NCI-H1694 treated with DMSO at 0.1 percent for 48 hours (cell line): ENCODE measurements around the gene GALNTL6.

Source experiments
- DNase-seq: peaks from one replicate; lab custom pipeline; 2025; lab: John Stamatoyannopoulos, UW

The GALNTL6 gene

DNA sequence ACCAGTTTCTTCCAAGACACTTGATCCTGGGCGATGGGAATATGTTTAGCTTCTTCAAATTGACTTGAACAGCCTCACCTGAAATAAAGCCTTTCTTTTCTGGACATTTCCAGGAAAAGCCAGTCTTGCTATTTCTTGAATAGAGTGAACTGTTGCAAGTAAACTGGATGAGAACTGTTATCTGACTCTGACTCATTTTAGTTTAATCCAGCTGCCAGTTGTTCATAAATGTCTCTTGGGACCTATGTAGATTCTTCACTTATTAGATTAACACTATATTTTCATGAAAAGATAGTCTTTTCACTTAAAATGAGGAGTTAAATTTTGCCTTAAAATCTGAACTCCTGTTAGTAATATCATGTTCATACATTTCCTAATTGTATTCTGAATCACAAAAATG is 740.0 kb downstream of the GALNTL6 start:
- DNase-seq, result no peak

DNA sequence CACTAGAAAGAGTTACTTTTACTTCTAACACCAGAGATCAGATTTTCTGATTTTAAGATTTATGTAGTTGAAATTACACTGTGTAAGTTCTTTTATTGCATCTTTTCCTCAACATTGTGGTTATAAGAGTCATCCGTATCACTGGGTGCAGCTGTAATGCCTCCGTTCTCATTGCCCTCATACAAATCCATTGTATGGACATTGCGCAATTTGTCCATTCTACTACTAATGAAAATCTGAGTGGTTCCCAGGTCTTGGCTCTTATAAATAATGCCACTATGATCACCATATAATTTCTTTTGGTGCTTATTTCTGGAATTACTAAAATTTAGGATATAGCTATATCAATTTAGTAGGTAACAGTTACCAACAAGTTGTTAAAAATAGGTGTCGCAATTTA is 741.4 kb downstream of the GALNTL6 start:
- no peak for DNase-seq

DNA sequence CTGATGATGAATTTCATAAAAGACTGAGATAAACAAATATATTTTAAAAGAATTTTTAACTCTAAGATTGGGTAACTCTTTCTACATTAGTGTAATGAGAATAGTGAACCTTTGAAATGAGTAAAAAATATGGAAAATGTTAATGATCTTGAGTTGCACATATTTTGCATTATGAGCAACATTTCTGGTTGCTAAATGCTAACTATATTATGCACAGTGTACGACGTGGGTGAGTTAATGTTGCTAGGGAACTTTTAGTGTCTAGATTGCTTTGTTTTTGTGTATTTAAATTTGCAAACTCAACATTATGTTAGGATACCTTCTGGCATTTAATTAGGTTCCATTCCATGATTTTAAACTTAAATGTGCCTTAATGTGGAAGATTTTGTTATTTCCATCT is 742.5 kb downstream of the GALNTL6 start:
- DNase-seq, result no peak

DNA sequence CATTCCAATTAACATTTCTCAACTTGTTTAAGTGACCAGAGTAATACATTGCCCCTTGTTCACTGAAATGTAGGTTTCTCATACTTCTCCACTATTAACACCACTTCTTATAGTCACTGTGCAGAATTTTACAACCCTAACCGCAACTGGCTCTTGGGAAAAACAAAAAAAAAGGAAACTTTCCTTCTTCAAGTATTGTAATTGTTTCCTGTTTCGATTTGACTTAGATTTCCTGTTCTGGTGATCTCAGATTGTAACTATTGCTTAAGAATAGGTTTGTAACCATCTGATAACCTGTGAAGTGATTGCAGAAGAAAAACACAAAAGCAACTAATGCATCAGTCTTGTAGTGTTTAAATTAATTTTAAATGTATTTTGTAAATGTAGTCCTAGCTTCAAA is 760.7 kb downstream of the GALNTL6 start:
- DNase-seq, result no peak

DNA sequence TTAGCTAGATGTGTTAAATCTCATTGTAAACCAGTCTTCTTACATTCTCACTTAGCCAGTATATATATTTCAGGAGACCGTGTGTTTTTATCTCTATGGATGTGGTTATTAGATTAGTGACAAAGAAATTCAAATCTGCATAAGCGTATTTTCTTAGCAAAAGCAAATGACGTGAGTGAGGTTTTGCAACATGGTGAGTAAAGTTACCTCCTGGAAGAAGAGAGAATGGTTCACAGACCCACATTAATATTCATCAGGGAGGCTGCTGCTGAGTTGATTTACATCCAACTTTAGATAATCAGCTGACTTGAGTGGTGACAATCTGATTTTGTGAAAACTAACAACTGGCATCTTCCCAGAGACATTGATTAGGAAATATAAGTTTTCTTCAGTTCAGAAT is 765.5 kb downstream of the GALNTL6 start:
- no peak for DNase-seq

DNA sequence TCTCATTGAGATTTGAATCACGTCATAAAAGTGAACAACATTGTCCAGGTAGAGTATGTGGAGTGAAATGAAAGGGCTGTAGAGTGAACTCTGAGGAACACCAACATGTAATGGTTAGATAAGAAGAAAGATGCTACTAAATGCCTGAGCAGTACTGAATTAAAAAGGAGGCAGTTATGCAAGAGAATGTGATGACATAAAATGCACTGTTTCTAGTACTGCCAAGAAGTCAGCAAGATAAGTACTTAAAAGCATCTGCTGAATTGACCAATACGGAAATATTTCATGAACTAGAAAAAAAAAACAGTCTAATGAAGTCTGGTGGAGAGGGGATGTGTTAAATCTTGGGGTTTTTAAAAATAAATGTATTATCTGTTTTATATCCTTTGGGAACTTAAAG is 771.6 kb downstream of the GALNTL6 start:
- DNase-seq, result no peak

DNA sequence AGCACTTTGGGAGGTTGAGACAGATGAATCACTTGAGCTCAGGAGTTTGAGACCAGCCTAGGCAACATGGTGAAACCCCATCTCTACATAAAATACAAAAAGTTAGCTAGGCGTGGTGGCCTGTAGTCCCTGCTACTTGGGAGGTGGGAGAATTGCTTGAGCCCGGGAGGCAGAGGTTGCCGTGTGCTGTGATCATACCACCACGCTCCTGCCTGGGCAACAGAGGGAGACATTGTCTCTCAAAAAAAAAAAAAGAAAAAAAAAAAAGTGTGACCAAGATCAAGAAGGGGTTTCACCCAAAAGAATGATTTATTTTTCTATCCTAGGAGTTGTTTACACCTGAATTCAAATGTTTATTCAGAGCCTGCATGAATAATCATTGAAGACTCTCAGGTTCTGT is 783.0 kb downstream of the GALNTL6 start:
- DNase-seq, result no peak

DNA sequence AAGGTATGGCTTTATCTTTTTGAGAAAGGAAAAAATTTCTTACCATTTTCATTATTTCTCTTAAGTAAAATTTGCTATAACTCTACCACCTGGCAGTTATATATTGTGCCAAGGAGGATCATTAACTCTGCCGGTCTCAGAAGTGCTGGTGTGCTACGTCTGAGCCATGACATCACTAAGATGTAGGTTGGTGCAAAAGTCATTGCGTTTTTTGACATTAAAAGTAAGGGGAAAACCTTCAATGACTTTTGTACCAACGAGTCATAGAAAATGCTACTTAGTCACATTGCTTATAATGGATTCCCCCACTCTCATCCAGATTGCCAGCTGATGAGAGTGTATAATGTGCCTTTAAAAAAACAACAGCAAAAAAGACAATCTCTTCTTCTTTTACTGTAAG is 786.4 kb downstream of the GALNTL6 start:
- no peak for DNase-seq

DNA sequence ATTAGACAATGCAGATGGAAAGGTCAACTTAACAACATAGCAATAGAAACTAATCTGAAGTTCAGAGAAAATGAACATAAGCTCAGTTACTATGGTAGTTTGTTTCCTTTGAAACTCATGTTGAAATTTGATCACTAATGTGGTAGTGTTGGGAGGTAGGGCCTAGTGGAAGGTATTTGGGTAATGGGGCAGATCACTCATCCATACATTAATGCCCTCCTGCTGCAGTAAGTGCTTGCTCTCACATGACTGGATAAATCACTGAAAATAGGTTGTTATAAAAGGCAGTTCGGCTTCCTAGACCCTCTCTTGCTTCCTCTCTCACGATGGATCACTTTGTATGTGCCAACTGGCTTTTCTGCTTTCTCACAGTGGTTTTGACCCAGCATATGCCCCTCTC is 788.0 kb downstream of the GALNTL6 start:
- DNase-seq, result peak; percentile 74

DNA sequence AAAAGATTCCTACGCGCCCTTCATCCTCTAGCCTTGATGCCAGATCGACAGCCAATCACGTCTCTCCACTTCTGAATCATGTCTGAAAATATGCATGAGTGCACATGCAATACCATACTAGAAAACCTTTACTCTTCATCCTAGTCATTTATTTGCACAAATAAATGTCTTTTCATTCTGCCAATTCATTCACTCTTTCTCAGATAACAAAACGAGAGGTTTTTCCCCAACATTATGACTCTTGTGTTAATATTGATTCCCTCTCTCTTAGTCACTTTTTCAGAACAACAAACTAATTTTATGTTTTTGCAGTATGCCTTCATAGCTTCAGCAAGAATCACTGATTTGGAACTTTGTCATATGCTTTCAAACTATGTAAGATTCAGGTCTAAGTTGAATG is 806.0 kb downstream of the GALNTL6 start:
- DNase-seq, result no peak

DNA sequence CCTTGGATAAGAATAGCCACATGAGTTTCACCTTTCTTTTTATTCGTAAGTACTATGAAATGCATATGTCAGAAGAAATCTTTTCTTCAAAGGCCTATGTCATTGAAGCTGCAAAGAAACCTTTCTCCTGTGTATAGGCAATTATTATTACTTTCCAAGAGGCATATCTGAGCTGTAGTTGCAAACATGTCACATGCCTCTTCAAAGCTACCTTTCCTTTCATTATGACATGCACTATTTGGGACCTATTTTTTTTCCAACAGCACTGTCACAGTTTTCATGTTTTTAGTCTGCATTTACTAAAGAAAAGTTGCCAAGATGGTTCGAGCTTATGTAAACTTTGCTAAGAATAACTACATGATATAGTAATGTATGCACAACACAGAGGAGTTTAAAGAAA is 806.6 kb downstream of the GALNTL6 start:
- no peak for DNase-seq

DNA sequence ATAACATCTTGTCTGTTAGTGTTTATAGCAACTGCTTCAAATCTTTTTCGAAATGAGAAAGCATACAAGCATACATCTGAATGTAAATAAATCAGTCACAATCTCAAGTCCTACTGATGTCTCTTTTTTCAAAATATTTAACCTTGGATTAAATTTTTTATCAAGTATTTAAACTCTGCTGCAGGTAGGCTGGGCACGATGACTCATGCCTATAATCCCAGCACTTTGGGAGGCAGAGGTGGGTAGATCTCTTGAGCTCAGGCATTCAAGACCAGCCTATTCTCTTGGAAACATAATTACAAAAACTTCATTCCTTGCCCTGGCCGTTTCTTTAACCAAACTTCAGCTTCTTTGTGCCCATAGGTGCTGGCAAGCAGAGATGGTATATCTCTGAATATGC is 815.1 kb downstream of the GALNTL6 start:
- no peak for DNase-seq

DNA sequence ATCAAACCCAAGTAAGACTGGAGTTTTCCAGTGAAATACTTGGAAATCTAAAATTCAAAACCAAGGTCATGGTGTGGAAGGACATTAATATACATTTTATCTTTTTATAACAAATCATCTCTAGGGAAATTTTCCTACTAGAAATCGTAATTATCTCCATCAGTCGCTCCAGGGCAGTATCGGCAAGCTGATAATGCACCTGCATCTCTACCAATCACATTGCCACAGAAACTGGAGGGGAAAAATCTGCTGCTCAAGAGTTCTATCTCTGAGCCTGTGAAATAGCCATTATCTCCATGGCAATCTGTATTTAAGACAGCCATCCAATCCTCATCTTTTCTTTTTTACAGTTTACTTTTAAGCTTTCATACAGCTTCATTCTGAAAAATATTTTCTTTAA is 817.1 kb downstream of the GALNTL6 start:
- no peak for DNase-seq

DNA sequence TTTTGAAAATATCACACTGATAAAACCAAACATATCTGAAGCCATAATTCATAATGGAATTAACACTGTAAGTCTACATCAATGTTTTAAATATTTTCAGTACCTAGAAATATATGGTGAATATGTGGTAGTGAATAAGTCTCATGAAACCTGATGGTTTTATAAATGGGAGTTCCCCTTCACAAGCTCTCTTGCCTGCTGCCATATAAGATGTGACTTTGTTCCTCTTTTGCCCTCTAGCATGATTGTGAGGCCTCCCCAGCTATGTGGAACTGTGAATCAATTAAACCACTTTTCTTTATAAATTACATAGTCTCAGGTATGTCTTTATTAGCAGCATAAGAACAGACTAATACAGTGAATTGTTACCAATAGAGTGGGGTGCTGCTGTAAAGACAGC is 818.6 kb downstream of the GALNTL6 start:
- no peak for DNase-seq

DNA sequence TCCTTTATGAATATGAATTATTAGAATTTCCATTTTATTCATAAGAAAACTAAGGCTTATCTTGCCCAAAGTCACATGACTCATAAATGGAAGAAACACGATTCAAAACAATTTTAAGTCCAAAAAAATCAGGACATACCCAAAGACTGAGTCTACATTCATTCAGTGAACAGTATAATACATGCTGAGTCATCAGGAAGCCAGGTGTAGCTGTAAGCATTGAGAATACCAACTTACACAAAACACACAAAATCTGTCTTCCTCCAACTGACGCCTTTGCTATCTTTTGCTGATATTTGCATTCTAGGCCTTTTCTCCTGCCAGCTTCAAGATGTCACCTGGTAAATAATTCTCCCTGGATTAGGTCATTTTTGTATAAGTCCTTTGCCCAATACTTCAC is 835.3 kb downstream of the GALNTL6 start:
- no peak for DNase-seq

DNA sequence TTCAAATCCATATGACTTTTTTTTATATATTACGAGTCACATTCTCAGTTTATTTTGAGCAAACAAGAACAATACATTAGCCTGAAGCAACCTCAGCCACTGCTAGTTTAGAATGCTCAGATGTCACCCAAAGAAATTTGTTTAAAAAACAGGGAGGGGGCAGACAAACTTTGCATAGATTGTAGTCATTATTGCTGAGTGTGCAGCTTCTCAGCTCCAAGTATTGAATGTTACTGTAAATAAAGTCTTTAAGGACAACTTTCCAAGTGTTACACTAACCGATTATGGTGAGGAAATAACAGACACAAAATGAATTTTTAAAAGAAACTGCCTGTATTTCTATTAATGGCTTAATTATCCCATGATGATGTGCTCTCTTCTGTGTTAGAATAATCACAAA is 835.9 kb downstream of the GALNTL6 start:
- no peak for DNase-seq

DNA sequence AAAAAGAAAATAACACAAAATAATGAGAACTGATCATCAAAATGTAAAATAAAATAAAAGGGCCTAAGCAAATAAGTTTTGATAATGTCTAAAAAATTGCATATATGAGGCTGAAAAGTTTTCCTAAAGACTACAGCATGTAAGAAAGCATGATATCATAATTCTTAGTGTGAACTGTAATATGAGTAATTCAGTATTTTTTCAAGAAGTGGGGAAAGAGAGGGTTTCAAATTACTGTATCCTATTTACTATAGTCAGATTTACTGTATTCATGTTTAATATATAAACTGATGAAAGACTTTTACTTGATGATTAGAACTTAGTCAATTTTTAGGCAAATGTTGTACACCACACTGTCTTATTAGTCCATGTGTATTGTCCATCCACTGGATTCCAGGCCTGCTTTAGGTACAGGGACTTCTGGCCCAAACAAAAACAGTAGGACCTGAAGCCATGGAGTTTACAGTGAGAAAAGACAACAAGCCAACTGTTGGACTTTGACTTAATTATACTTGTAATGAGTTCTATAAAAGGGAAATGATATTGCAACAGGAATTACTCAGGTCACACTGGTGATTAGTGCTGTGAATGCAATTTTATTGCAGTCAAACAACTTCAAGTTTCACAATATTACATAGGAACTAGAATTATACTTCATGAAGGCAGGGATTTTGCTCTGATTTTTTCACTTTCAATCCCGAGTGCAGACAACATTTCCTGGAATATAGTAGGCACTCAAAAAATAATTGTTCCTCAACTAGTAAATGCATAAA is 837.7 kb downstream of the GALNTL6 start:
- DNase-seq, result no peak

DNA sequence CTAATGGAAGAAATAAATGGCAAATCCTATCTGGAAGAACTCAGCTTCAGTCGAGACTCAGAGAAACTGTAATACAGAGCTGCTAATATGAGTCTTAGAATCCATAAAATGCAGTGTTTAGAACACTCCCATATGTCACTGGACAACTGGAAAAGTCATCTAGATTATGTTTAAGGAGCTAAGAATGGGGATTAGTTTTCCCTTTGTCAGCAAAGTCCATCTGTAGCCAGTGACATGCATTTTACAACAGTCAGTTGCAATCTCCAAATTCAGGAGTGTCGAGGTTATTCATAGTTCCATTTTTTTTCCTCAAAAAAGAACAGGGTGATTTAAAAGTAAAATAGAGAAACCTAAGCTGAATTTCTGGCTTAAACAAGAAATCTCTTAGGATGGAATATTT is 838.8 kb downstream of the GALNTL6 start:
- DNase-seq, result no peak

DNA sequence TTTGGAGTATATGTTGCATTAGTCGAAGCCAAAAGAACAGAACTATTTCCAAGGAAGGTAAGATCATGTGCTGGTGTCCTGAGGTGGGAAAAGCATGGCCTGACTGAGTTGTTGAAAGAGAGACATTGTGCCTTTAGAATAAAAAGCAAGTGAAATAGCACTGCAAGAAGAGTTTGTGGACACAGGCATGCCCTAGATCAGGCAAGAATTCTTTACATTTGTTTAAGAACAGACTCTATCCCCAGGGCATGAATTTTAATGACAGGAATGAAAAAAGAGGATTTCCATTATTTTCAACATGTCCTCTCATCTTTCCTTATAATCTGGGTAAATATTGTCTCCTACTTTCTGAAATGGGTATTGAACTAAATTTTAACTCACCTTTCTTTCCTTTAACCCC is 839.2 kb downstream of the GALNTL6 start:
- no peak for DNase-seq

DNA sequence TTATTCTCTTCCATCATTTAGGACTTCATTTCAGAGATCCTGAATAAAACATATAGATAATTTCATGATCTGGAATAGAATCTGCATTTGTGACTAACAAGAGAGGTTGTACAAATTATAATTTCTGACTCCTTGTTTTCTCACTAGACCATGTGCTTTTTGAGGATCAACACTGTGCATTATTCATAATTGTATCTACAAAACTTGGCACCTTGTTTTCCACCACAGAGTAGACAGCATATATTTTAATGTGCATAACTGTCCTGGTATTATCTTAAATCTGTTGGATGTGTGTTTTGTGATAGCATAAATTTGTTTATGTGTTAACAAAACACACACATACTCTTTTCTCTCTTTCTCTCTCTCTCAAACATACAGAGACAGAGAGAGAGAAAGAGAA is 840.5 kb downstream of the GALNTL6 start:
- no peak for DNase-seq

DNA sequence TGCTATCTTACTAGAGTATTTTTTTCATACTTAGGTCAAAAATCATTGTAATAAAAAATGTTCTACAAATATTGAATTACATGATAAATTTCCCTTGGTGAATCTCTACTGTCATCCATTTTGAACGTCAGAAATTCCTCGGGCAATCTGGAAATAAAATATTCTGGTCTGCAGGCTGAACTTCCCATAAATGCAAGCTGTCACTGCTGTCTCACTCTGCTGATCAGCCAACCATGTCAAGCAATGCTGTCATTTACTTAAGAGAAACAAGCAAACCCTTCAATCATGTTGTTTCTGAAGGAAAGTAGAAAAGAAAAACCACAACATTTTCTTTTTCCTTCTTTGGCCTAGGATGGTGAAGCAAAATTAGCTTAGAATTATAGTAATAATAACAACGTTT is 841.3 kb downstream of the GALNTL6 start:
- DNase-seq, result peak; percentile 63

DNA sequence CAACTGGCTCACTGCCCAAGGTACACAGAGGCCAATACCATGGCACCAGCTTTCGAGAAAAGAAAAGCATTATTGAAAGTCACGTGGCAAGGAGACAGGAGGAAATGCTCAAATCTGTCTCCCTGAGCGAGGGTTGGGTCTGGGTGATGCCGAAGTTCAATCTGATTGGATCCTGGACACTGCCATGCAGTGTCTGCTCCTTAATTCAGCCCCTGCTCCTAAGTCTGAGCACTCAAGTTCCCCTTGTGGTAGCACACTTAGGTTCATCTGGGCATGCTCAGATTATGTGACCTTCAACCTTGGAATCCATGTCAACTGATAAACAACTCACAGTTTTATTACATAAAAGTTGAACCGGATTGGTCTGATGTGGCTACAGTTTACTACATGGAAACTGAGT is 842.9 kb downstream of the GALNTL6 start:
- DNase-seq, result no peak

DNA sequence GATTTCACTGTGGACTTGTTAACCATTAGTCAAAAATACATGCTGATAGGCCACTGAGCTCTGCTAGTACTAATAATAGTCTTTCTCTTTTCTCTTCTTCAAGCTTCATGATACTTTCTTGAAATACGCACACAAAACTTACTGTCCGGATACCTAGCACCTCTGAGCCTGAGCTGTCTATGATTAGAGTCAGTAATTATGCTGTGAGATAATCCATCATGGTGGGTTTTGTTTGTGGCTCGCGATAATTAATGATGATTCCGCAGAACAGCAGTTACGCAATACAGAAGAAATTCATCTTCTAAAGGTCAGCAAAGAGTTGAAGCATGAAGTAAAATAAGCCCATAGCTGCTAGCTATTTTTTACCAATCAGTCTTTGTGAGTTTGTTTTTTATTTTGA is 843.9 kb downstream of the GALNTL6 start:
- no peak for DNase-seq

DNA sequence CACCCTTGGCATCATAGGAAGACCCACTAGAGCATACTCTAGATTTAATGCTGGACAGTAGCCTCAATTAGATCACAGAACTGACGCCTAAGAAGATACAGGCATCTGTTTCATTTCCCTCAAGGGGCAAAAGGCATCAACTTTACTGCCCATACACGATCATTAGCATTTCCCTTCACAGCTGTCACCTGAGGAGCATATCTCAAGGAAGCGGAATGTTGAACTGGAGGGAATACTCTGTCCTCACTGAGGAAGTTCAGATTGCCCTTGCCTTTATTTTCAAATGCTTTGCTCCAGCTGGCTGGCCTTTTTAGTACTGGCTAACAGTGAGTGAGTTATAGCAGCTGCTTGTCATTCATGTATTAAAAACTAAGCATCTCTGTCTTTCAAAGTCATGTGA is 847.0 kb downstream of the GALNTL6 start:
- no peak for DNase-seq

DNA sequence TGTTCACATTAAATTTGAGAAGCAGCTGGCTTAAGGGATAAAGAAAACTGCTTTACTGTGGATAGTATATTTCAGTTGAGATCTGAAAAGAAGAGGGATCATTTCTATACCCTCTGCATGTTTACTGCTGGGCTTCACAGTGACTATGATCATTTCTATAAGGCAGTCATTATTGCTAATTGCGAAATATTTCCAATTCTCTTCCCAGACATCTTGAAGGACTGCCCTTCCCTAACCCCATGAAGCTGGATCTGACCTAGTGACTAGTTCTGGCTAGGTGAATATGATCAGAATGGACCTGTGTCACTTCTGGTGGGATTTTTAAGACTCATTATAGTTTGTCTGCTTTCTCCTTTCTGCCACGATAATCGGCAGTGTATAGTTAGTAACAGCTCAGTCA is 848.9 kb downstream of the GALNTL6 start:
- DNase-seq, result no peak
